HFF-Myc (cell line): Measurements from ENCODE around the gene SCARF1.

Experiments used
- DNase-seq: peaks from one replicate; pipeline ENCODE4 v3.0.0-alpha.2; 2011; ENCODE audit warnings: low read depth; ENCODE audit errors: extremely low read depth
- H3K4me3 ChIP-seq: replicated peaks from 2 replicates; pipeline ENCODE4 v1.5.1; 2011; ENCODE audit warnings: low read depth, mild to moderate bottlenecking, control low read depth, low read length
- CTCF ChIP-seq: IDR thresholded peaks from 2 replicates; pipeline ENCODE4 v1.5.1; 2012; ENCODE audit warnings: mild to moderate bottlenecking, low read depth, low read length, control low read depth; ENCODE audit errors: missing control alignments

SCARF1 gene

DNA sequence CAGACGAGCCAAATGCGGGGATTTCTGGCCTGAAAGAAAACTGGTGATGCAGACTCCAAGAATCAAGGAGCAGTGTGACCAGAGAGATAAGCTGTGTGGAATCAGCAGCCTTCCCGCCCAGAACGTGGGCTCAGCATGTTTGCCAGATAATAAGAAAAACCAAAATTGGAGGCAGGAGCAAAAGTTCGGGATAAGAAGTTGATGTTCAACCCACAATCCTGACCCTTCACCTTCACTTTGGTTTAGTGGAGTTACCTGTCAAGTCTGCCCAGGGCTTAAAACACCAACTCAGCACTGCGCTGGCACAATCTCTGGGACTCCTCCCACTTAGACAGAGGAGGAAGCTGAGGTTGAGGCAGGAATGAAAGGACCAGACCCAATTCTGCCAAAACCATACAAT is 20.0 kb downstream of the SCARF1 start:
- DNase-seq = no peak
- H3K4me3 ChIP-seq = no peak overlapping the region
- TF ChIP-seq CTCF = no peak

DNA sequence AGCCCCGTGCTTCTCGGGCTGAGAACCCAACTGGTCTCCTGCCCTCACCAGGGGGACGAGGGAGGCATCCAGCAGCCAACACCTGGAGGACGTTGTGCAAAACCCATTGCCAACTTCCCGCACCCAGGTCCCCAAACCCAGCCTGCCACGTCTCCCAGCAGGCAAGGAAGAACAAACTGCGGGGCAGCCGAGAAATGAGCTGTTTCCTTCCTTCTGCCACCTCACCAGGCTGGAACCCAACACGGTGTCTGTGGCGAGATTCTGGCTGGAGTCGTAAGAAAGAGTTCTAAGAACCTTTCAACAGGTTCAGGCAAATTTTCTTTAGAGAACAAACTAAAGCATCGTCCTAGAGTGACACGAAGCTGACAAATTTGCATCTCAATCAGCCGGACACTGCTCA is 20.5 kb downstream of the SCARF1 start:
- DNase-seq = no peak
- no peak for TF ChIP-seq CTCF
- no peak overlapping the region for H3K4me3 ChIP-seq

DNA sequence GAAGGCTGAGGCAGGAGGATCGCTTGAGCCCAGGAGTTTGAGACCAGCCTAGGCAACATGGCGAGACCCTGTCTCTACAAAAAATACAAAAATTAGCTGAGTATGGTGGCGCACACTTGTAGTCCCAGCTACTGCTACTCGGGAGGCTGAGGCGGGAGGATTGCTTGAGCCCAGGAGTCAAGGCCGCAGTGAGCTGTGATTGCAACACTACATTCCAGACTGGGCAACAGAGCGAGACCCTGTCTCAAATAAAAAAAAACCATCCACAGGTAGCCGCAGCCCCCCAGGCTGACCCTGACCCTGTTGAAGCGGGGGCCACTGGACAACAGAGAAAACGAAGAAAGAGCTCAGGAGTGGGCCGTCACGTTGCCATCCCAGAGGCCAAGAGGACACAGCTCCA is 20.9 kb downstream of the SCARF1 start:
- no peak for DNase-seq
- no peak overlapping the region for H3K4me3 ChIP-seq
- no peak for TF ChIP-seq CTCF

GRCh38 chr17:1623057-1623630 is 22.4 kb downstream of the SCARF1 start:
- DNase-seq = no peak
- H3K4me3 ChIP-seq = no peak overlapping the region
- TF ChIP-seq CTCF = no peak

DNA sequence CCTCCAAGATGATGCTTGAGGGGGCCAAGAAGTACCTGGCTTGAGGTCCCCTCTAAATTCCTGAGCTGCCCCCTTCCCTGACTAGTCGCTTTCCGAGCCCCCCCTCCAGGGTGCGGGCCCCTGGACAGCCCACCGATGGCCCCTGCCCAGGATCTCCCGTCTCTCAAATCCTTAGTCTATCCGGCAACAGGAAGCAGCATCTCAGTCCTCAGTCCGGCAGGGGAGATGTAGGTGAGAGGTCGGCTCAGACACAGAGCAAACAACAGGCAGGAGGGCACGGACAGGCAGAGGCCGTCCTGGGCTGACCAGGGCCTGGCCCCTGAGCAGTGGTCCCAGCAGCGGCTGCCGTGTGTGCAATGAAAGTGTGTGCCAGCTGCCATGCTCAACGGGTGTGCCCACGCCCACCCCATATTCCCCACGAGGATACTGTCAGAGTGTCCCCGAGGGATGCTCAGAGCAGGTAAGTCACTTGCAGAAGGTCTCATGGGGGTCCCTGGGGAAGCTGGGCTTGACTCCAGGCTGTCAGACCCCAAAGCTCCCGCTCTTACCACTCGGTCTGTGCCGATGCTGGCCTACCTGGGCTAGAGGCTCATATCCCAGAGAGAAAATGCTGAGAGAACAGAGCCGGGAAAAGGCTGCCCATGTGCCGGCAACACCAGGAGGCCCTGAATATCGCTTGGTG is 24.1 kb downstream of the SCARF1 start:
- H3K4me3 ChIP-seq = no peak overlapping the region
- TF ChIP-seq CTCF = no peak
- DNase-seq = no peak

DNA sequence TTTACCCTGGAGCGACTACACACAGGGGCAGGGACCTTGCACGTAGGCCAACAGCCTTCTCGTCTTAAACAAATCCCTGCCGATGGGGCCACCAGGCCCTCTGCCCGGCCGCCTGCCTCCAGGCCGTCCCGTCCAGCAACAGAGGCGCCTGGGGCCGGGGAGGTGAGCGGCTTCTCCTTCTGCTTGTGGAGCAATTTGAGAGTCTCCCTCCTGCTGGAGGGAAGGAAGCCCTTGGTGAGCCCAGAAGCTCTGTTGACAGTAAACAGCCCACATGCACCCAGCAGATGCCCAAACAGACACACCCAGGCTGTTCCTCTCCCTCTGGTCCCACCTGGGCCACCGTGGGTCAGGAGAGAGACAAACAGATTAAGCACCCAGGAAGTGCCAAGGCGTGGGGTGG is 25.0 kb downstream of the SCARF1 start:
- H3K4me3 ChIP-seq = no peak overlapping the region
- TF ChIP-seq CTCF = no peak
- DNase-seq = no peak
